ENCODE results near the gene ATP2C1.
"Not testable (repeated sequence)": the region's sequence is repeated elsewhere in the genome, so short reads cannot be mapped to it uniquely, and the experiment has no call there.

Gene ATP2C1

DNA sequence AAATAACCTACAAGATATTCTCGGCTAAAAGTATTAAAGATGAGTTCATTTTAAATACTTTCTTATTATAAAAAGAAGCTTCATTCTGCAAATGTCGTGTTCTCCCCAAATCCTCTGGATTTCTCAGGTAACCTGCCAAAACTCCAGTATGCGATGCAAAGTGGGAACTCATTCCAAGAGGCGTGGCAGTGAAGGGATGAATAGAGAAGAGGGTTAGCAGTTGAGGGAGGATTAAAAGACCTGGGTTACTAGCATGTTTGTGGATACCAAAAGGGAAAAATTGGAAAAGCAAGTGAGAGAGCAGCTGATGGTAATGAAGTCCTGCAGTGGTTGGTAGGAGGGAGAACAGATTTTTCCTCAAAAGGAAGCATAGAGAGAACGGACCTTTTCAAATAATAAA is 61.6 kb downstream of the ATP2C1 start:
- no peaks in the 10 kb centered on the region for H4K20me1 ChIP-seq
- H3K27ac ChIP-seq: no peak overlapping the region
- H3K27me3 ChIP-seq: no peaks in the 10 kb centered on the region
- no peak overlapping the region for H3K4me3 ChIP-seq
- H3K4me1 ChIP-seq: no peaks in the 10 kb centered on the region
- no peak overlapping the region for H3K4me2 ChIP-seq
- no peak overlapping the region for H3K9ac ChIP-seq
- no peak for TF ChIP-seq Cebpa-rat (IDR thresholded peaks at IDR 0.05)
- peaks cover 47% of the 10 kb centered on the region for H3K36me3 ChIP-seq
- no peaks in the 10 kb centered on the region for H3K9me3 ChIP-seq

DNA sequence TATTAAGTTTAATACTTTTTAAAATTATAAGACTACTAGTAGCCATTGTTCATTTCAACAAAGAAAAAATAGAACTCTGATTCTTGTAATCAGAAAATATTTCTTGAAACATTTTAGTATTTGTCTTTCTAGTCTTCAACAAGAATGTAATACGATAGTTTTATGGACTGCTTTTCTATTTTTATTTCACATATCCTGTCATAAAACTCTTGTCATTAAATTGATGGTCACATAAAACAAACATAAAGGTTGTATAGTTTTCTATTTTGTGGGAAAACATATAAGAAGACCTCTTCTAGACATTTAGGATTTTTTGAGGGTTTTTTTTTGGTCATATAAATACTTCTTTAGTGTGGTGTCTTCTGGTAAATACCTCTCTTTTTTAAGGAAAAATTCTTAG is 62.4 kb downstream of the ATP2C1 start:
- TF ChIP-seq Cebpa-rat (IDR thresholded peaks at IDR 0.05): no peak
- Histone ChIP-seq H4K20me1 (no peaks in the 10 kb centered on the region), H3K9ac (no peak overlapping the region), H3K27me3 (no peaks in the 10 kb centered on the region), H3K4me1 (no peaks in the 10 kb centered on the region), H3K36me3 (peaks cover 51% of the 10 kb centered on the region), H3K4me2 (no peak overlapping the region), H3K27ac (no peak overlapping the region), H3K4me3 (no peak overlapping the region), H3K9me3 (no peaks in the 10 kb centered on the region)

DNA sequence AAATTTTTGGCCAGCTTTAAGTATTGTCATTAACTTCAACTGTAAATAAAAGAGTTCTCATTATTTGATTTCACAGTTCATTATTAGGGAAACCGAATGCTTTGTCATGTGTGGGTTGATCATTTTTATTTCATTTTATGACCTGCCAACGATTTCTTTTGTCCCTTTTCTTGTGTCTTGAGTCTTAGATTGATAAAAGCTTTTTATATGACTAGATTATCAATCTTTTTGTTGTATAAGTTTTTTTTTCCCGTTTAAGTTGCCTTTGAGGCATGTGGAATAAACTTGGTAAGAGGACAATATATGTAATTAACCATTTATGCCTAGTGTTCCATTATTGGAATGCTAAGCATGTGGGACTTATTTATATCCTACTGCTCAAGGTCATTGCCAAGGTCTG is 62.8 kb downstream of the ATP2C1 start:
- H3K9ac ChIP-seq: no peak overlapping the region
- no peak overlapping the region for H3K4me2 ChIP-seq
- H3K27ac ChIP-seq: no peak overlapping the region
- no peak for TF ChIP-seq Cebpa-rat (IDR thresholded peaks at IDR 0.05)
- H3K36me3 ChIP-seq: peaks cover 55% of the 10 kb centered on the region
- no peaks in the 10 kb centered on the region for H3K4me1 ChIP-seq
- no peaks in the 10 kb centered on the region for H4K20me1 ChIP-seq
- no peak overlapping the region for H3K4me3 ChIP-seq
- H3K9me3 ChIP-seq: no peaks in the 10 kb centered on the region
- H3K27me3 ChIP-seq: no peaks in the 10 kb centered on the region

DNA sequence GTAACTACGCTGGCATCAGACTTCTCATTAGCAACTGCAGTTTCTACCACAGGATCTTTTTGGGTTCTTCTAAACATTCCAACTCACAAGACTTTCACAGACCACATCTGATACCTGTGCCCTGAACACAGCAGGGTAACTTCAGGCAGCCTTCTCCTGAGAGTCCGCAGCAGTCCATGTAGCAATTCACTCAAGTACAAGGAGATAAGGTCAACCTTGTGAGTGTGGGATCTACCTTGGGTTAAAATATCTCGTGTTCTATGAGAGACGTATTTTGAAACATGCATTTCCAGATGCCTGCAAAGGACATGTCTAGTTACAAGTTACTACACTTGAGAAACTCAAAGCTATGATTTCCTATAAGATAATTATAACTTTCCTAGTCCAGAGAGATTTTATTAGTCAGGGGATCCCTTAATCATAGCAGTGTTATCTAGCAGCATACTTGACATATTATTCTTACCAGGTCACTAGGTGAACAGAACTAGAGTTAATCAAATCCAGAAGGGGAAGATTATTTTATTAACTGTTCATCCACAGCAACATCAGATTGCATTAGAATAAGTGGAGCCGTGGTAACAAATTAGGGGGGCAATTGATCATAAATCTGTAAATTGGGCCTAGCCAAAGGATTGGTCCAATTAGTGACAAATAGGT is 66.4 kb downstream of the ATP2C1 start:
- H3K36me3 ChIP-seq: peaks cover 51% of the 10 kb centered on the region
- no peak for TF ChIP-seq Cebpa-rat (IDR thresholded peaks at IDR 0.05)

DNA sequence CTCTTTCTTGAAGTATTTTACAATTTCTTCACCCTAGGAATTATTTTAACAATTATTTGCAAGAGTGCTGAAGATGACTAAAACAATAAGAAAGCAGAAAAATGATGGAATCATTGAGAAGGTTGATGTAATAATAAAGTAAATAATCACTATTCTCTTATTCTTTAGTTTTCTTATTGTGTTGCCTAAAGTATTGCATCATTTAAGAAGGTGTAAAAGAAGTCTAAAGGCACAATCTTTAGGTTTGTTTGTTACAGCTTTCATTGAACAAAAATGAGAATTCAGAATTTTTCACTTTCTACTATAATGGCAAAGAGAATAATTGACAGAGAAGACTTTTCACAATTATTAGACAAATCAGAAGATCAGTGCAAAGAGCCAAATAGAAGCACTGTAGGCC is 67.6 kb downstream of the ATP2C1 start:
- no peak overlapping the region for H3K27ac ChIP-seq
- H3K4me2 ChIP-seq: no peak overlapping the region
- H3K27me3 ChIP-seq: no peaks in the 10 kb centered on the region
- no peaks in the 10 kb centered on the region for H3K9me3 ChIP-seq
- H3K4me3 ChIP-seq: no peak overlapping the region
- TF ChIP-seq Cebpa-rat (IDR thresholded peaks at IDR 0.05): no peak
- no peak overlapping the region for H3K9ac ChIP-seq
- H3K36me3 ChIP-seq: peaks cover 55% of the 10 kb centered on the region
- H4K20me1 ChIP-seq: no peaks in the 10 kb centered on the region
- no peaks in the 10 kb centered on the region for H3K4me1 ChIP-seq

More for the DNA sequence above, 66.4 kb downstream of the ATP2C1 start:
- no peak overlapping the region for H3K4me3 ChIP-seq
- H3K27me3 ChIP-seq: no peaks in the 10 kb centered on the region
- H3K4me2 ChIP-seq: no peak overlapping the region
- H3K4me1 ChIP-seq: no peaks in the 10 kb centered on the region
- H3K9me3 ChIP-seq: no peaks in the 10 kb centered on the region
- no peaks in the 10 kb centered on the region for H4K20me1 ChIP-seq
- no peak overlapping the region for H3K9ac ChIP-seq
- H3K27ac ChIP-seq: no peak overlapping the region

DNA sequence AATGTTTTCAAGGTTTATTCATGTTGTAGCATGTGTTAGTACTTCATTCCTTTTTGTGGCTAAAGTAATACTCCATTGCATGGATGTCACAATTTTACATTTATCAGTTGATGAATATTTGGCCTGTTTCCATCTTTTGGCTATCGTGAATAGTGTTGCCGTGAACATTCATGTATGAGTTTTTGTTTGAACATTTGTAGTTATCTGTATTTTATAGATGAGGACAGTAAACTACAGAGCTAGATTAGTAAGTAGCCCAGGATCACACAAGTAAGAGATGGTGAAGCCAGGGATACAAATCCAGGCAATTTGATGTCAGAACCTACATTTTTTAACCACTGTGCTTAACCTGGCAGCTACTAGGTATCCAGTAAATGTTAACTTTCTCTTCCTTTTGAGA is 69.6 kb downstream of the ATP2C1 start:
- no peak overlapping the region for H3K4me3 ChIP-seq
- no peak overlapping the region for H3K4me2 ChIP-seq
- no peak overlapping the region for H3K9ac ChIP-seq
- no peaks in the 10 kb centered on the region for H3K27me3 ChIP-seq
- no peak for TF ChIP-seq Cebpa-rat (IDR thresholded peaks at IDR 0.05)
- no peaks in the 10 kb centered on the region for H3K9me3 ChIP-seq
- no peaks in the 10 kb centered on the region for H3K4me1 ChIP-seq
- H3K36me3 ChIP-seq: peaks cover 57% of the 10 kb centered on the region
- H4K20me1 ChIP-seq: no peaks in the 10 kb centered on the region
- H3K27ac ChIP-seq: no peak overlapping the region

DNA sequence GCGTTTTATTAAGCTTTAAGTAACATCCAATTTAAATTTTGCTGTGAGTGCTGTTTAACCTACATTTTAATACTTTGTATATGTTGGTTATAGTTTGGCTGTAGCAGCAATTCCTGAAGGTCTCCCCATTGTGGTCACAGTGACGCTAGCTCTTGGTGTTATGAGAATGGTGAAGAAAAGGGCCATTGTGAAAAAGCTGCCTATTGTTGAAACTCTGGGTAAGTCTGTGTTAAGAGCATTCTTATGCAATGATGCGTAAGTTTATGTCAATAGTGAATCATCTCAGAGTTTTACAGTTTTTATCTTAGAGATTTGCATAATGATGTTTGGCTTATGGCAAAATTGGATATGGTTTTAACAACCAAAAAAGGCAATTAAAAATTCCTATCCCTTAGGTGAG is 70.0 kb downstream of the ATP2C1 start:
- Histone ChIP-seq H3K27me3 (no peaks in the 10 kb centered on the region), H3K4me1 (no peaks in the 10 kb centered on the region), H3K9ac (no peak overlapping the region), H3K36me3 (peaks cover 54% of the 10 kb centered on the region), H3K27ac (no peak overlapping the region), H4K20me1 (no peaks in the 10 kb centered on the region), H3K4me2 (no peak overlapping the region), H3K9me3 (no peaks in the 10 kb centered on the region), H3K4me3 (no peak overlapping the region)
- no peak for TF ChIP-seq Cebpa-rat (IDR thresholded peaks at IDR 0.05)

DNA sequence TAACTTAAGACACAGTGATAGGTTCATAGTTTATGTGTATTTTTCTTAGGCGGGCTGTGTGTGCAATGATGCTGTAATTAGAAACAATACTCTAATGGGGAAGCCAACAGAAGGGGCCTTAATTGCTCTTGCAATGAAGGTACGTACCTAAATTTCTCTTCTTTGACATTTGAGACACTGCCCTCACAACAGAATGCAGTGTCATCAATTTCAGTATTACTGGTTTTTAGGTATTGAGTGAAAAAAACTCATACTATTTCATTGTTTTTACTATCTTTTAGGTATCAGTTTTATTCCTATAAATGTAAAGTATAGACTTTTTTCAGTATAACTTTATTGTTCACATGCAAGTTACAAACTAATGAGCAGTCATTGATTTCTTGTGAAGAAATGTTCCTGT is 73.4 kb downstream of the ATP2C1 start:
- no peak overlapping the region for H3K9ac ChIP-seq
- no peaks in the 10 kb centered on the region for H4K20me1 ChIP-seq
- no peak overlapping the region for H3K4me2 ChIP-seq
- peaks cover 4% of the 10 kb centered on the region; the same call in 1 of the 2 replicates for H3K9me3 ChIP-seq
- no peak for TF ChIP-seq Cebpa-rat (IDR thresholded peaks at IDR 0.05)
- no peak overlapping the region for H3K4me3 ChIP-seq
- H3K27me3 ChIP-seq: no peaks in the 10 kb centered on the region
- no peaks in the 10 kb centered on the region for H3K4me1 ChIP-seq
- no peak overlapping the region for H3K27ac ChIP-seq
- peaks cover 66% of the 10 kb centered on the region for H3K36me3 ChIP-seq

DNA sequence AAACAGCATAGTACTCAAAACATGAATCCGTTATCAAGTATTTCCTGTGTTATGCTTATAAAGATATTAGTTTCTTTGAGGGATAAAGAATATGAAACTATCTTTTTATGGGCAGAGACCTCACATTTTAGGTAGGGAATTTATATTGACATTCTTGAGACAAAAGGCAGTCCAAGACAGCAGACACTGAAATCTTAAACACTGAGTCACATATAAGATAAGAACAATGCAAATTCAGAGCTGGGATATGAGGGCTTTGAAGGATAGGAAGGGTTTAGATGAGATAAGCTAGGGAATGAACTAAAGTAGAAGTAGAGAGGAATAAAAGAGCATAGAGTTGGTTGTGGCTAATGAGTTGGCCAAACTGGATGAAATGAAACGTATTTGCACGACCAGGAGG is 74.3 kb downstream of the ATP2C1 start:
- no peak for TF ChIP-seq Cebpa-rat (IDR thresholded peaks at IDR 0.05)
- Histone ChIP-seq H3K4me3 (no peak overlapping the region), H4K20me1 (no peaks in the 10 kb centered on the region), H3K27me3 (no peaks in the 10 kb centered on the region), H3K4me1 (no peaks in the 10 kb centered on the region), H3K4me2 (no peak overlapping the region), H3K27ac (no peak overlapping the region), H3K9ac (no peak overlapping the region), H3K9me3 (peaks cover 5% of the 10 kb centered on the region; the same call in 1 of the 2 replicates), H3K36me3 (peaks cover 67% of the 10 kb centered on the region)

DNA sequence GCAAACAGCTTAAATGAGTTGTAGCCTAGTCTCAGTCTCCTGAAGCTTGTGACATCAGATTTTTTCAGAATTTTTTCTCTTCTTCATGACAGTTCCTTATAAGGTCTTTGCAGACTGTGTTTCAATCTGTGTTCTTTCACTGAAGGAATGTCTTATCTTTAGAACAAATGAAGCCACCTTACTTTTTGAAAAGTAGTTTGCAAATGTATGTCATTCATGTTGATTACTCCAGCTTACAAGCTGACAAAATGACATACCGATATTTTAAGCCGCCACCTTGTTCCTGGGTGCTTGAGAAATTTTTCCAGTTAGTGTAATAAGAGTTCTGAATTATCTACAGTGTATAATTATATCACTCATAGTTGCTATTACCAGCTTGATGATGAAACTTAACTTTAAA is 75.7 kb downstream of the ATP2C1 start:
- TF ChIP-seq Cebpa-rat (IDR thresholded peaks at IDR 0.05): no peak

DNA sequence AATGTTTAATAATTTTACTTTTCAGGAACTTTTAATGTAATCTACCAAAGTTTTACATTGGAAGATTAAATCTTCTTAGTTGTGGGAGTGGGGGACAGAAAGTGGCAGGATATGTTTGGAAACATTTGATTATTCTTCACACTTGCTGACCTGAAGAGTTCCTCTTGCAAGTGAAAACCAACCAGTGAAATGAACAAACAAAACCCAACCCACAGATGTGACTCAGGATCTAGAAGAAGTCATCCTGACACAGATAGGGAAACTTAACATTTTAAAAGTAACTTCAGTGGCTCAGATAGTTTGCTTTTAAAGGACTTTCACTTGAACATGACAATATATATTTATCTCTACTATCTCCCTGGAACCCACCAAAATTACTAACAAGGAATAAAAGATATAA is 77.3 kb downstream of the ATP2C1 start:
- no peak for TF ChIP-seq Cebpa-rat (IDR thresholded peaks at IDR 0.05)
- Histone ChIP-seq H3K27ac (no peak overlapping the region), H3K4me1 (no peaks in the 10 kb centered on the region), H3K27me3 (no peaks in the 10 kb centered on the region), H3K36me3 (peaks cover 66% of the 10 kb centered on the region), H3K9ac (no peak overlapping the region), H3K4me2 (no peak overlapping the region), H3K4me3 (no peak overlapping the region), H4K20me1 (no peaks in the 10 kb centered on the region), H3K9me3 (peaks cover 5% of the 10 kb centered on the region; the same call in 1 of the 2 replicates)

More for the DNA sequence above, 75.7 kb downstream of the ATP2C1 start:
- Histone ChIP-seq H3K27ac (no peak overlapping the region), H3K27me3 (no peaks in the 10 kb centered on the region), H3K9me3 (peaks cover 5% of the 10 kb centered on the region; the same call in 1 of the 2 replicates), H3K4me1 (no peaks in the 10 kb centered on the region), H3K4me2 (no peak overlapping the region), H3K9ac (no peak overlapping the region), H3K4me3 (no peak overlapping the region), H4K20me1 (no peaks in the 10 kb centered on the region), H3K36me3 (peaks cover 66% of the 10 kb centered on the region)

DNA sequence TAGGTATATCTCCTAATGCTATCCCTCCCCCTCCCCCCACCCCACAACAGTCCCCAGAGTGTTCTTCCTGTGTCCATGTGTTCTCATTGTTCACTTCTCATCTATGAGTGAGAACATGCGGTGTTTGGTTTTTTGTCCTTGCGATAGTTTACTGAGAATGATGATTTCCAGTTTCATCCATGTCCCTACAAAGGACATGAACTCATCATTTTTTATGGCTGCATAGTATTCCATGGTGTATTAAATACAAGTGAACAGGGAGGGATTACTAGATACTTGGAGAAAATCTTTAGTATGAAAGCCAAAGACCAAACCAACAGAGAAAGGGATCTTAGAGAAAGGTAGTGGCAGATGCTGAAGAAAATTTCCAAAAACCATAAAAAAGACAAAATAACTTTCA is 78.7 kb downstream of the ATP2C1 start:
- H3K36me3 ChIP-seq: peaks cover 65% of the 10 kb centered on the region
- not testable (repeated sequence) for H4K20me1 ChIP-seq, H3K27ac ChIP-seq, H3K9me3 ChIP-seq, H3K4me2 ChIP-seq, H3K27me3 ChIP-seq, H3K4me3 ChIP-seq, H3K9ac ChIP-seq, H3K4me1 ChIP-seq
